ENCODE measurements around the gene PCDHA1. TPM values are rescaled to one million over a fixed set of nuclear protein-coding genes. Genes with fewer than 3 reads are reported as not detected.

Gene PCDHA1
- total and polyA plus RNA-seq, 2 of the 13 experiments (the other 11 are each of a cell fraction or from before 2014, with no cell fraction given): not detected

DNA sequence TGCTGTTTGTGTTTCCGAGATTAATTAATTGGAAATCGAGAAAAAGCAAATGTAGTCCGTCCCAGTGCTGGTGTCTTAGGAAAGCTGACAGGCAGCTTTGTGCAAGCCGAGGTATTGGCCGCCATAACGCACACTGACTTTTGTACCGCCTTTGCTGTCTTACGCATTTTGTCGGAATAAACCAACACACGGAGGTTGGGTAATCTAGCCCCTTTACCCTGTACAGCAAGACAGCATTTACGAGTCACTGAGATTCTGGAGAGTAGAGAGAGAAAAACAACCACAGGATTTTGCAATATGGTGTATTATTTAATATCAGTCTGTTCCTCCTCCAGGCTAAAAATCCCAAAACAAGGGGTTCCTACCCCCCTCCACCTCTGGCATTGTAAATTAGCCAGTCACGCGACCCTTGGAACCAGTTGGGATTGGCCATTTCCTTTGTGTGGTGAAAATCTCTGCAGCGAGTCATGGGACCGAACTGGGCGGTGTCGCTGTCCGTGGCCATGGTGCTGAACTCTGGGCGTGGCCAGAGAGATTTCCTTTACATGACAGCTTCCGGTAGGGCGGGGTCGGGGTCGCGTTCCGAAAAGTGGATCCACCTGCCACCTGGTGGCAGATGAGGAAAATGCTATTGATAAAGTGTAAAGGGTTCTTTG is 255.0 kb downstream of the PCDHA1 start (continued):
- TF ChIP-seq, protein P1, sequence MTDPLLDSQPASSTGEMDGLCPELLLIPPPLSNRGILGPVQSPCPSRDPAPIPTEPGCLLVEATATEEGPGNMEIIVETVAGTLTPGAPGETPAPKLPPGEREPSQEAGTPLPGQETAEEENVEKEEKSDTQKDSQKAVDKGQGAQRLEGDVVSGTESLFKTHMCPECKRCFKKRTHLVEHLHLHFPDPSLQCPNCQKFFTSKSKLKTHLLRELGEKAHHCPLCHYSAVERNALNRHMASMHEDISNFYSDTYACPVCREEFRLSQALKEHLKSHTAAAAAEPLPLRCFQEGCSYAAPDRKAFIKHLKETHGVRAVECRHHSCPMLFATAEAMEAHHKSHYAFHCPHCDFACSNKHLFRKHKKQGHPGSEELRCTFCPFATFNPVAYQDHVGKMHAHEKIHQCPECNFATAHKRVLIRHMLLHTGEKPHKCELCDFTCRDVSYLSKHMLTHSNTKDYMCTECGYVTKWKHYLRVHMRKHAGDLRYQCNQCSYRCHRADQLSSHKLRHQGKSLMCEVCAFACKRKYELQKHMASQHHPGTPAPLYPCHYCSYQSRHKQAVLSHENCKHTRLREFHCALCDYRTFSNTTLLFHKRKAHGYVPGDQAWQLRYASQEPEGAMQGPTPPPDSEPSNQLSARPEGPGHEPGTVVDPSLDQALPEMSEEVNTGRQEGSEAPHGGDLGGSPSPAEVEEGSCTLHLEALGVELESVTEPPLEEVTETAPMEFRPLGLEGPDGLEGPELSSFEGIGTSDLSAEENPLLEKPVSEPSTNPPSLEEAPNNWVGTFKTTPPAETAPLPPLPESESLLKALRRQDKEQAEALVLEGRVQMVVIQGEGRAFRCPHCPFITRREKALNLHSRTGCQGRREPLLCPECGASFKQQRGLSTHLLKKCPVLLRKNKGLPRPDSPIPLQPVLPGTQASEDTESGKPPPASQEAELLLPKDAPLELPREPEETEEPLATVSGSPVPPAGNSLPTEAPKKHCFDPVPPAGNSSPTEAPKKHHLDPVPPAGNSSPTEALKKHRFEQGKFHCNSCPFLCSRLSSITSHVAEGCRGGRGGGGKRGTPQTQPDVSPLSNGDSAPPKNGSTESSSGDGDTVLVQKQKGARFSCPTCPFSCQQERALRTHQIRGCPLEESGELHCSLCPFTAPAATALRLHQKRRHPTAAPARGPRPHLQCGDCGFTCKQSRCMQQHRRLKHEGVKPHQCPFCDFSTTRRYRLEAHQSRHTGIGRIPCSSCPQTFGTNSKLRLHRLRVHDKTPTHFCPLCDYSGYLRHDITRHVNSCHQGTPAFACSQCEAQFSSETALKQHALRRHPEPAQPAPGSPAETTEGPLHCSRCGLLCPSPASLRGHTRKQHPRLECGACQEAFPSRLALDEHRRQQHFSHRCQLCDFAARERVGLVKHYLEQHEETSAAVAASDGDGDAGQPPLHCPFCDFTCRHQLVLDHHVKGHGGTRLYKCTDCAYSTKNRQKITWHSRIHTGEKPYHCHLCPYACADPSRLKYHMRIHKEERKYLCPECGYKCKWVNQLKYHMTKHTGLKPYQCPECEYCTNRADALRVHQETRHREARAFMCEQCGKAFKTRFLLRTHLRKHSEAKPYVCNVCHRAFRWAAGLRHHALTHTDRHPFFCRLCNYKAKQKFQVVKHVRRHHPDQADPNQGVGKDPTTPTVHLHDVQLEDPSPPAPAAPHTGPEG (CRISPR knock-in tag; IDR thresholded peaks at IDR 0.05): 0 out of 2 replicates have a peak, but pooled peaks have one; percentile 48
- no peak for TF ChIP-seq SNAPC2 (CRISPR knock-in tag; IDR thresholded peaks at IDR 0.05)
- peak; percentile 73; the same call in 1 of the 2 replicates for TF ChIP-seq ZFP37 (CRISPR knock-in tag; IDR thresholded peaks at IDR 0.05; ENCODE audit: borderline replicate concordance)
- peak; percentile 90 for TF ChIP-seq CBX1 (IDR thresholded peaks at IDR 0.05; ENCODE audit: low read depth)
- TF ChIP-seq, protein P2, sequence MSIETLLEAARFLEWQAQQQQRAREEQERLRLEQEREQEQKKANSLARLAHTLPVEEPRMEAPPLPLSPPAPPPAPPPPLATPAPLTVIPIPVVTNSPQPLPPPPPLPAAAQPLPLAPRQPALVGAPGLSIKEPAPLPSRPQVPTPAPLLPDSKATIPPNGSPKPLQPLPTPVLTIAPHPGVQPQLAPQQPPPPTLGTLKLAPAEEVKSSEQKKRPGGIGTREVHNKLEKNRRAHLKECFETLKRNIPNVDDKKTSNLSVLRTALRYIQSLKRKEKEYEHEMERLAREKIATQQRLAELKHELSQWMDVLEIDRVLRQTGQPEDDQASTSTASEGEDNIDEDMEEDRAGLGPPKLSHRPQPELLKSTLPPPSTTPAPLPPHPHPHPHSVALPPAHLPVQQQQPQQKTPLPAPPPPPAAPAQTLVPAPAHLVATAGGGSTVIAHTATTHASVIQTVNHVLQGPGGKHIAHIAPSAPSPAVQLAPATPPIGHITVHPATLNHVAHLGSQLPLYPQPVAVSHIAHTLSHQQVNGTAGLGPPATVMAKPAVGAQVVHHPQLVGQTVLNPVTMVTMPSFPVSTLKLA (IDR thresholded peaks at IDR 0.05): no peak
- TF ChIP-seq KDM2A (CRISPR knock-in tag; IDR thresholded peaks at IDR 0.05; ENCODE audit: borderline replicate concordance, low read depth): peak; percentile 76; the same call in 1 of the 2 replicates
- TF ChIP-seq, protein P3, sequence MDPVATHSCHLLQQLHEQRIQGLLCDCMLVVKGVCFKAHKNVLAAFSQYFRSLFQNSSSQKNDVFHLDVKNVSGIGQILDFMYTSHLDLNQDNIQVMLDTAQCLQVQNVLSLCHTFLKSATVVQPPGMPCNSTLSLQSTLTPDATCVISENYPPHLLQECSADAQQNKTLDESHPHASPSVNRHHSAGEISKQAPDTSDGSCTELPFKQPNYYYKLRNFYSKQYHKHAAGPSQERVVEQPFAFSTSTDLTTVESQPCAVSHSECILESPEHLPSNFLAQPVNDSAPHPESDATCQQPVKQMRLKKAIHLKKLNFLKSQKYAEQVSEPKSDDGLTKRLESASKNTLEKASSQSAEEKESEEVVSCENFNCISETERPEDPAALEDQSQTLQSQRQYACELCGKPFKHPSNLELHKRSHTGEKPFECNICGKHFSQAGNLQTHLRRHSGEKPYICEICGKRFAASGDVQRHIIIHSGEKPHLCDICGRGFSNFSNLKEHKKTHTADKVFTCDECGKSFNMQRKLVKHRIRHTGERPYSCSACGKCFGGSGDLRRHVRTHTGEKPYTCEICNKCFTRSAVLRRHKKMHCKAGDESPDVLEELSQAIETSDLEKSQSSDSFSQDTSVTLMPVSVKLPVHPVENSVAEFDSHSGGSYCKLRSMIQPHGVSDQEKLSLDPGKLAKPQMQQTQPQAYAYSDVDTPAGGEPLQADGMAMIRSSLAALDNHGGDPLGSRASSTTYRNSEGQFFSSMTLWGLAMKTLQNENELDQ (CRISPR knock-in tag; IDR thresholded peaks at IDR 0.05; ENCODE audit: borderline replicate concordance): no peak
- TF ChIP-seq KLF12 (CRISPR knock-in tag; IDR thresholded peaks at IDR 0.05; ENCODE audit: borderline replicate concordance): 0 out of 2 replicates have a peak, but pooled peaks have one; percentile 68
- no peak for TF ChIP-seq RFX1 (IDR thresholded peaks at IDR 0.05)
- TF ChIP-seq, protein P4, sequence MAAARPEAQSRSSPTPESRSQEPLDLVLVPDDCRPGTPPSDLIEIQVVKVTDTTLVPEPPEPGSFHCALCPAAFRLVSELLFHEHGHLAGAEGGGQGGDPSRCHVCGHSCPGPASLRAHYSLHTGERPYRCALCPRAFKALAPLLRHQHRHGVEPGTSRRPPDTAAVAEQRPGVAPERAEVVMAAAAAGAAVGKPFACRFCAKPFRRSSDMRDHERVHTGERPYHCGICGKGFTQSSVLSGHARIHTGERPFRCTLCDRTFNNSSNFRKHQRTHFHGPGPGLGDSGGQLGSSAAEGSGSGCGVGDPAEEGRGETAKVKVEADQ (CRISPR knock-in tag; IDR thresholded peaks at IDR 0.05; ENCODE audit: borderline replicate concordance): 0 out of 2 replicates have a peak, but pooled peaks have one; percentile 41
- TF ChIP-seq STAT5B (CRISPR knock-in tag; IDR thresholded peaks at IDR 0.05): no peak
- no peak for TF ChIP-seq ARID2 (CRISPR knock-in tag; IDR thresholded peaks at IDR 0.05; ENCODE audit: borderline replicate concordance)
- TF ChIP-seq PAWR (CRISPR knock-in tag; IDR thresholded peaks at IDR 0.05; ENCODE audit: borderline replicate concordance): no peak
- 0 out of 2 replicates have a peak, but pooled peaks have one; percentile 22 for TF ChIP-seq ZSCAN25 (CRISPR knock-in tag; IDR thresholded peaks at IDR 0.05)
- no peak for TF ChIP-seq CEBPG (CRISPR knock-in tag; IDR thresholded peaks at IDR 0.05)
- 0 out of 2 replicates have a peak, but pooled peaks have one; percentile 34 for TF ChIP-seq ZNF33B (CRISPR knock-in tag; IDR thresholded peaks at IDR 0.05)
- no peak for TF ChIP-seq TGIF2 (CRISPR knock-in tag; IDR thresholded peaks at IDR 0.05)
- TF ChIP-seq ZNF720 (CRISPR knock-in tag; IDR thresholded peaks at IDR 0.05): no peak
- no peak for TF ChIP-seq ZNF510 (CRISPR knock-in tag; IDR thresholded peaks at IDR 0.05; ENCODE audit: low read depth)
- TF ChIP-seq MTF2 (CRISPR knock-in tag; IDR thresholded peaks at IDR 0.05; ENCODE audit: borderline replicate concordance): no peak
